GM19438 (cell line): ENCODE data around the gene IQSEC3.

Experiments
- ATAC-seq: cut with Tn5 transposase; IDR thresholded peaks from one replicate; pipeline ENCODE4 v1.9.1; 2021; ENCODE audit warnings: low read depth; ENCODE audit not compliant: unreplicated experiment

Gene IQSEC3

GRCh38 chr12:191541-191940 lies 125.0 kb downstream of the IQSEC3 start:
- ATAC-seq, result no peak

- ATAC-seq, result no peak
Measured at GRCh38 chr12:193261-193660, 126.7 kb downstream of the IQSEC3 start.

GRCh38 chr12:194276-194675 lies 127.7 kb downstream of the IQSEC3 start:
- no peak for ATAC-seq

- ATAC-seq, result no peak
Measured at GRCh38 chr12:195156-195555, 128.6 kb downstream of the IQSEC3 start.

- no peak for ATAC-seq
Measured at GRCh38 chr12:195951-196350, 129.4 kb downstream of the IQSEC3 start.

- no peak for ATAC-seq
Measured at GRCh38 chr12:196436-196835, 129.9 kb downstream of the IQSEC3 start.

- no peak for ATAC-seq
Measured at GRCh38 chr12:197347-197746, 130.8 kb downstream of the IQSEC3 start.

GRCh38 chr12:197911-198695 lies 131.5 kb downstream of the IQSEC3 start:
- no peak for ATAC-seq

GRCh38 chr12:198705-199104 lies 132.1 kb downstream of the IQSEC3 start:
- ATAC-seq, result no peak

- no peak for ATAC-seq
Measured at GRCh38 chr12:201361-201760, 134.8 kb downstream of the IQSEC3 start.

- no peak for ATAC-seq
Measured at GRCh38 chr12:202081-202731, 135.6 kb downstream of the IQSEC3 start.

GRCh38 chr12:203074-203461 lies 136.5 kb downstream of the IQSEC3 start:
- ATAC-seq, result no peak

GRCh38 chr12:203462-204260 lies 137.1 kb downstream of the IQSEC3 start:
- ATAC-seq, result no peak

GRCh38 chr12:204261-204678 lies 137.7 kb downstream of the IQSEC3 start:
- ATAC-seq, result no peak

GRCh38 chr12:205026-205425 lies 138.5 kb downstream of the IQSEC3 start:
- ATAC-seq, result no peak

GRCh38 chr12:206746-207440 lies 140.3 kb downstream of the IQSEC3 start:
- no peak for ATAC-seq

GRCh38 chr12:207804-208203 lies 141.2 kb downstream of the IQSEC3 start:
- no peak for ATAC-seq

GRCh38 chr12:208813-209212 lies 142.2 kb downstream of the IQSEC3 start:
- ATAC-seq, result no peak

GRCh38 chr12:209246-209645 lies 142.7 kb downstream of the IQSEC3 start:
- no peak for ATAC-seq

- no peak for ATAC-seq
Measured at GRCh38 chr12:209851-210250, 143.3 kb downstream of the IQSEC3 start.
